CD4-positive, alpha-beta T cell treated with Interleukin-15 for 4 hours (primary cell): ENCODE results near the gene DBNDD1.
"Not testable (repeated sequence)": the region's sequence is repeated elsewhere in the genome, so short reads cannot be mapped to it uniquely, and the experiment has no call there.

Experiments
- DNase-seq: peaks from one replicate; pipeline ENCODE4 v3.0.0-alpha.2; 2020; ENCODE audit warnings: low spot score

The DBNDD1 gene

GRCh38 chr16:90018652-90019542 is at the start of gene DBNDD1:
TSS of gene DBNDD1 (minus strand) at chr16:90019456. CDS start at chr16:90019341, 115 bp downstream.
- DNase-seq = no peak

GRCh38 chr16:90061437-90061836 is 42.2 kb upstream of the DBNDD1 start:
- DNase-seq = no peak

- DNase-seq = peak; percentile 22
Measured at GRCh38 chr16:90057738-90058173, 38.5 kb upstream of the DBNDD1 start.

GRCh38 chr16:90056521-90056920 is 37.3 kb upstream of the DBNDD1 start:
- not testable (repeated sequence) for DNase-seq

- DNase-seq = no peak
Measured at GRCh38 chr16:90055371-90055770, 36.1 kb upstream of the DBNDD1 start.

GRCh38 chr16:90054554-90054953 is 35.3 kb upstream of the DBNDD1 start:
- no peak for DNase-seq

- DNase-seq = no peak
Measured at GRCh38 chr16:90053902-90054500, 34.7 kb upstream of the DBNDD1 start.

- DNase-seq = no peak
Measured at GRCh38 chr16:90050969-90051368, 31.7 kb upstream of the DBNDD1 start.

- DNase-seq = no peak
Measured at GRCh38 chr16:90048737-90049330, 29.6 kb upstream of the DBNDD1 start.

GRCh38 chr16:90048347-90048722 is 29.1 kb upstream of the DBNDD1 start:
- no peak for DNase-seq

- DNase-seq = no peak
Measured at GRCh38 chr16:90047714-90048346, 28.6 kb upstream of the DBNDD1 start.

GRCh38 chr16:90046971-90047713 is 27.9 kb upstream of the DBNDD1 start:
- no peak for DNase-seq

GRCh38 chr16:90046122-90046970 is 27.1 kb upstream of the DBNDD1 start:
- DNase-seq = no peak

- DNase-seq = no peak
Measured at GRCh38 chr16:90044111-90044551, 24.9 kb upstream of the DBNDD1 start.

GRCh38 chr16:90043526-90043925 is 24.3 kb upstream of the DBNDD1 start:
- DNase-seq = no peak

GRCh38 chr16:90042946-90043514 is 23.8 kb upstream of the DBNDD1 start:
- no peak for DNase-seq

GRCh38 chr16:90041896-90042473 is 22.7 kb upstream of the DBNDD1 start:
- DNase-seq = no peak

- DNase-seq = no peak
Measured at GRCh38 chr16:90040152-90041023, 21.1 kb upstream of the DBNDD1 start.

GRCh38 chr16:90037276-90037675 is 18.0 kb upstream of the DBNDD1 start:
- no peak for DNase-seq
